ENCODE results near the gene UGT1A3.

UGT1A3 gene

DNA sequence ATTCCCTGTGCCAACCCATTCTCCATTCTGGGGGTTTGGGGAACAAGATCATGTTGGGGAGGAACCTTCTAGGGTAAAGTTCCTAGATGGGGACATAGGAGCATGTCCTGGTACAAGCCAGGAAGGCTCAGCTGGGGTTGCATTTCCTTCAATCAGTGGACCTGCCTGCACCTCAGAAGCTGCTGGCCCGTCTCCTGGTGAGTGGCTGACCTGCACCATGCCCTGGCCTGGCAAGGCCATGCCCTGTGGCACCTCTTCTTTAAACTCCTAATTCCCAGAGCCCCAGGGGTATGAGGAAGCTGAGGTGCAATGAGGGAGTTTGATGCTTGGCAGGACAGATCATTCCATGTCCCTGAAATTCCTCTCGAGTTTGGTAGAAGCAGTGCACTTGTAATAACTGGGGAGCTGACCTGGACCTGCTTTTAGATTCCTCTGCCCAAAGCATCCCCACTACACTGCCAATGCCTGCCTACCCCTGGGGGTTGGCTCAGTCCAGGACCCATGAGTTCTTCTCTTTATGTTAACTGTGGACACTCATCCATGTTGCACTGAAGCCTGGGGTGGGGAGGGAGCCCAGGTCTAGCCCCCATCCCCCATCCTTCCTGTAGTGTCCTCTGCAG lies 74.6 kb downstream of the UGT1A3 start:
- H3K27ac ChIP-seq: no peak overlapping the region
- TF ChIP-seq, protein P1, sequence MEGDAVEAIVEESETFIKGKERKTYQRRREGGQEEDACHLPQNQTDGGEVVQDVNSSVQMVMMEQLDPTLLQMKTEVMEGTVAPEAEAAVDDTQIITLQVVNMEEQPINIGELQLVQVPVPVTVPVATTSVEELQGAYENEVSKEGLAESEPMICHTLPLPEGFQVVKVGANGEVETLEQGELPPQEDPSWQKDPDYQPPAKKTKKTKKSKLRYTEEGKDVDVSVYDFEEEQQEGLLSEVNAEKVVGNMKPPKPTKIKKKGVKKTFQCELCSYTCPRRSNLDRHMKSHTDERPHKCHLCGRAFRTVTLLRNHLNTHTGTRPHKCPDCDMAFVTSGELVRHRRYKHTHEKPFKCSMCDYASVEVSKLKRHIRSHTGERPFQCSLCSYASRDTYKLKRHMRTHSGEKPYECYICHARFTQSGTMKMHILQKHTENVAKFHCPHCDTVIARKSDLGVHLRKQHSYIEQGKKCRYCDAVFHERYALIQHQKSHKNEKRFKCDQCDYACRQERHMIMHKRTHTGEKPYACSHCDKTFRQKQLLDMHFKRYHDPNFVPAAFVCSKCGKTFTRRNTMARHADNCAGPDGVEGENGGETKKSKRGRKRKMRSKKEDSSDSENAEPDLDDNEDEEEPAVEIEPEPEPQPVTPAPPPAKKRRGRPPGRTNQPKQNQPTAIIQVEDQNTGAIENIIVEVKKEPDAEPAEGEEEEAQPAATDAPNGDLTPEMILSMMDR (conservative IDR thresholded peaks at IDR 0.05; ENCODE audit: low read depth): no peak
- ChIA-PET POLR2A (ENCODE audit: low non-redundant PET) (no interaction called here), CTCF (interaction anchor here (0.6 to 0.7 kb wide), 2 partner anchors 319 to 1306 kb away, joined by 3 to 4 read pairs; no protein-coding TSS in a partner anchor)
- DNase-seq (ENCODE audit: low spot score): no peak

DNA sequence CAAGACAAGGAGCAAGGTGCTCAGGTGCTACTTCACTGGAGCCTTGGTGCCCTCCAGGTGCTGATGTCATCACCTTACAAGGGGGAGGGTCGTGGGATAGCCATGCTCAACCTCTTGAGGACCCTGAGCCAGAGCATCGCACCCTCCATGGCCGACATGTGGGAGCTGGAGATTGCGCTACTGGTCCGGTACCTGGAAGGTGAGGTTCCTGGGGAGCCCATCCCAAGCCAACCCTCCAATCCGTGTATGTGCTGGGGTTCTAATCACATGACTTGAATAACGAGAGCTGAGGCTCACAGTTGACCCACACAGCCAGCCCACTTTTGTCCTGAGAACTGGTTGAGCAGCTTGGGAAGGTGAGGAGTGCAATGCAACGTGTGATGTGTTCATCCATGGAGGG lies 75.2 kb downstream of the UGT1A3 start:
- ChIA-PET CTCF (interaction anchor here (0.6 kb wide), 1 partner anchor 320 kb away, joined by 4 read pairs; no protein-coding TSS in a partner anchor), POLR2A (ENCODE audit: low non-redundant PET) (no interaction called here)
- TF ChIP-seq, protein P1 (conservative IDR thresholded peaks at IDR 0.05; ENCODE audit: low read depth): no peak
- H3K27ac ChIP-seq: no peak overlapping the region
- DNase-seq (ENCODE audit: low spot score): no peak

DNA sequence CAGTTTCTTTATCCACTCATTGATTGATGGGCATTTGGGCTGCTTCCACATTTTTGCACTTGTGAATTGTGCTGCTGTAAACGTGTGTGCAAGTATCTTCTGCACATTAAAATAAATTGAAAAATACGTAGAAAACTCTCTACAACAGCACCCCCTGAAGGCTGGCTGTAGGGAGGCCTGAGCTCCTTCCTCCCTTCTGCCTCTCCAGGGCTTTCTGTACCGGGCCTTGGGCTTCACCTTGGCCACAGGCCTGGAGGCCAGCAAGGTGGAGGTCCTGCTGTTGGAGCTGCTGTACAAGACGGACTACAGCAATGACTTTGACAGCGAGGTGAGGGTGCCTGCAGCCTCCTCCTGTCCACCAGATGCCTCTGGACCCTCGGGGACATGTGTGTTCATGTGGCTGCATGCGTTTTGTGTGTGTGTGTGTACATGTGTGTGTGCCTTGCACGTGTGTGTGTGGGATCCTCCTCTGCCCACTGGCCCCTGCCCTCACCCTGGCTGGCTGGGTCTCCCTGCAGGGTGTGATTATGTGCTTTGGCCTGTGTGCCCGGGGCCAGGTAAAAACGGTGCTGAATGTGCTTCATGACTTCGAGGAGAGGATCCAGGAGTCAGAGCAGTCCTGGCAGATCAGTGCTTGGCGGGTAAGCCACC lies 78.5 kb downstream of the UGT1A3 start:
- ChIA-PET CTCF (no interaction called here), POLR2A (ENCODE audit: low non-redundant PET) (no interaction called here)
- no peak overlapping the region for H3K27ac ChIP-seq
- no peak for DNase-seq (ENCODE audit: low spot score)
- TF ChIP-seq, protein P1 (conservative IDR thresholded peaks at IDR 0.05; ENCODE audit: low read depth): no peak

DNA sequence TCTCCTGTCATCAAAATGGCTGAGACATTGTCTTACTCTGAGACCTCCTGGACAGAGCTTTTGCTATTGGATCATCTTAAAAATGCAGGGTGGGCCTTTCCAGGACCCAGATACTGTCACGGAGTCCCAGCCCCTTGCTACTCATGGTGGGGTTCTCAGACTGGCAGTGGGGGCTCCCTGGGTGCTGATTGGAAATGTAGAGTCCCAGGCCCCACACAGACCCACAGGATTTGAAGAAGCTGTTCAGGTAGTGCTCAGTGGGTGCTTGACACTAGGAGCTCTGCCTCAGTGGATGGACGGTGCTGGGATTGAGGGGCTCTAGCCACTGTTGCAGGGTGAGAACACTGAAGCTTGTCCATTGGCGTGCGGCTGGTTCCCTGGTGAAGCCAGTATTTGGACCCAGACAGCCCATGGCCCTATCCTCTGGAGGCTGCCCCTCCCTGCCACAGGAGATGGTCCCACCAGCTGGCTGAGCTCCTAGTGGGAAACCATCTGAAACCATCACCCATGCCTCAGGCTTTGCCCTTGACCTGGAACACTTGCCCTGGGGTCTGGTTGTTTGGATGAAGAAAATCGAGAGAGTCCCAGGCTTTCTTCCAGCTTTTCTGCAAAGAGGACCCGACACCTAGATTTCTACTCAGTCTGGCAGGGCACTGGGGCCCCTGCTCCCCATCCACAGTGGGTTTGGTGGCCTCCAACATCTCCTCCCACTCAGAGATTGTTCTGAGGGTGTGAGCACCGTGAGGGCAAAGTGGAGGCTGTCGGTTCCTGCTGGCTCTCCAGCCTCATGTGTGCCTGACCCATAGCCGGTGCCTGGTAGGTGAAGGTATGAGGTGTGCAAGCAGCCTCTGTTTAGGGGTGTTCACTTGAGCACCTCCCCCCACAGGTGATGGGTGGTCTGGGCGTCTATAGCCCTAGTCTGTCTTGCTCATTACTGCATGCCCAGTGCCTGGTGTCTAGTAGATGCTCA lies 79.4 kb downstream of the UGT1A3 start:
- CTCF ChIA-PET: no interaction called here
- TF ChIP-seq, protein P1 (conservative IDR thresholded peaks at IDR 0.05; ENCODE audit: low read depth): no peak
- no peak overlapping the region for H3K27ac ChIP-seq
- DNase-seq (ENCODE audit: low spot score): no peak
- POLR2A ChIA-PET (ENCODE audit: low non-redundant PET): no interaction called here

DNA sequence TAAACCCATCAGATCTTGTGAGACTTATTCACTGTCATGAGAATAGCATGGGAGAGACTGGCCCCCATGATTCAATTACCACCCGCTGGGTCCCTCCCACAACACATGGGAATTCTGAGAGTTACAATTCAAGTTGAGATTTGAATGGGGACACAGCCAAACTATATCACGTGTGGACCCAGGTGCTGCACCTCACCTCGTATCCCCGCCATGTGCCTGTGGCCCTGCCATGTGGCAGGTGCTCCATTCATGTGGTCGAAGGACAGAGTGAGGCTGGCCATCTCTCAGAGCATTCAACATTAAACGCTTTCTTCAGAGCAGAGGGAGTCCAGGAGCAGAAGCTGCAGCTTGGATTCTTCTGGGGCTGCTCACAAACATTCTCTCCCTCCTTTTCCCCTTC lies 81.5 kb downstream of the UGT1A3 start:
- ChIA-PET POLR2A (ENCODE audit: low non-redundant PET) (no interaction called here), CTCF (no interaction called here)
- DNase-seq (ENCODE audit: low spot score): no peak
- no peak overlapping the region for H3K27ac ChIP-seq
- TF ChIP-seq, protein P1 (conservative IDR thresholded peaks at IDR 0.05; ENCODE audit: low read depth): no peak

DNA sequence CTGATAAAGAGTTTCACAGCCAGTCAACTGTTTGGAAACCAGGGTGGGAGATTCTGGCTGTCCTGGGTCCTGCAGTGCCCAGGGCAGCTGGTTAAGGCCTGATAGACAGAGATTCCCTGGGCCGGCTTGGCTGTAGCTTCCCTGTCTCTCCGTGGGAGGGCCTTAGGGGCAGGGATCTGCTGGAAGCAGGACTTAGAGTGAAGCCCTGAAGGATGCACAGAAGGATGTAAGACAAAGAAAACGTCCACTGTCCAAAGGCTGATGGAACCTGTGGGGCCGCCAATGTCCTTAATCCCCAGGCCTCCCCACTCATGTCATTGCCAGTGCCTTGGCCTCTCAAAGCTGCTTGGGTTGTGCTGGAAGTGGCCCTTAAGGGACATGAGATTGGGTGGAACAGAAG lies 82.2 kb downstream of the UGT1A3 start:
- POLR2A ChIA-PET (ENCODE audit: low non-redundant PET): no interaction called here
- CTCF ChIA-PET: no interaction called here
- DNase-seq (ENCODE audit: low spot score): no peak
- H3K27ac ChIP-seq: no peak overlapping the region
- TF ChIP-seq, protein P1 (conservative IDR thresholded peaks at IDR 0.05; ENCODE audit: low read depth): no peak
